Measurements from ENCODE around the gene IGSF3.

Gene IGSF3

DNA sequence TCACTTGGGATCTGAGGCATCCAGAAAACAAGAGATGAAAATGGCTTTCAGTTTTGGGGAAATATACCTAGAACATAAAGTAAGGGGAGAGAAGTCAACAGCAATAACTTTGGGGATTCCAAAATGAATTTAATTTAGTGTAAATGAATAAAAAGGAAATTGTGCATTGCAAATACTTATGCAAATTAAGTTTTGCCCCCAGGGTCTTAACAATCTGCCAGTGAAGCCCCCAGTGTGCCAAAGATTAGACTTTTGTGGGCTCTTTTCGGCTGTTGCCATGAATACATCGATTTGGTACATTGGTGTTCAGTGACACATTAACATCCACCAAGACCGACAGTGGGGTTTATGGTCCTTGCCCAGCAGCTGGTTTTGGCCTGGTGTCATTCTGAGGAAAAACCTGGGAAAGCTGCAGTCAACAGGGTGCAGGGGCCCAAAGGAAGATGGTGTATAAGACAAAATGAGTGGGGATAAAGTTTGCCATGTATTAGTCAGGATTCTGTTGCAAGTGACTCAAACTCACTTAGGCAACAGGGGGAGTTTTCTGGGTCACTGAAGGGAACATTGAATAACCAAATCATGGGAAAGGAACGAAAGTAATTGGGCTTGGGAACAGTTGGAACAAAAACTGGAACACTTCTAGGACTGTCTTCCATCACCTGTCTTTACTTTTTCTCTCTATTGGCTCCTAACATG, 30.2 kb upstream of the IGSF3 start:
- Mint-ChIP-seq H3K9me3 (peaks cover 1% of the 10 kb centered on the region), H3K4me3 (no peak overlapping the region), H3K36me3 (no peaks in the 10 kb centered on the region), H3K4me1 (no peaks in the 10 kb centered on the region), H3K27ac (no peak overlapping the region), H3K27me3 (peaks cover 1% of the 10 kb centered on the region)
- DNase-seq (ENCODE audit: low spot score in 2 of 2), result no peak
- ATAC-seq (ENCODE audit: low read depth), result no peak

DNA sequence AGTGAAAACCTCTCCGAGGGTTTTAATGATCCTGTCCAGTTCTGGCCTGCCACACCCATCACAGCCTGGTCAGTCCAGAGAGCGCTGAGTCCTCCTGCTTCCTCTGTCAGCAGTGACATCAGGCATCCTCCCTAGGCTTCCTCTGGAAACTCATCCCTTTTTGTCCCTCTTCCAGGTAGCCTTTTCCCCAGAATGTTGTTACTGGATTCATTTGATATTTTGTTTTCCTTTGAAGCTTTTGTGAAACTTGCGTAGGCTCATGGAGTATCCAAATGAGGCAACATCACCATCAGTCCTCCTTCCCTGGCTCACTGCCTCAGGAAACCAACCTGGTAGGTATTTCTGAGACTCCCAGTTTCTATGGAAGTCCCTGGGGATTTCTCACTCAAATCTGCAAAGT, 27.0 kb upstream of the IGSF3 start:
- Mint-ChIP-seq H3K36me3 (no peaks in the 10 kb centered on the region), H3K27ac (no peak overlapping the region), H3K9me3 (peaks cover 1% of the 10 kb centered on the region), H3K27me3 (peaks cover 7% of the 10 kb centered on the region), H3K4me1 (no peaks in the 10 kb centered on the region), H3K4me3 (no peak overlapping the region)
- DNase-seq (ENCODE audit: low spot score in 2 of 2), result no peak
- no peak for ATAC-seq (ENCODE audit: low read depth)

DNA sequence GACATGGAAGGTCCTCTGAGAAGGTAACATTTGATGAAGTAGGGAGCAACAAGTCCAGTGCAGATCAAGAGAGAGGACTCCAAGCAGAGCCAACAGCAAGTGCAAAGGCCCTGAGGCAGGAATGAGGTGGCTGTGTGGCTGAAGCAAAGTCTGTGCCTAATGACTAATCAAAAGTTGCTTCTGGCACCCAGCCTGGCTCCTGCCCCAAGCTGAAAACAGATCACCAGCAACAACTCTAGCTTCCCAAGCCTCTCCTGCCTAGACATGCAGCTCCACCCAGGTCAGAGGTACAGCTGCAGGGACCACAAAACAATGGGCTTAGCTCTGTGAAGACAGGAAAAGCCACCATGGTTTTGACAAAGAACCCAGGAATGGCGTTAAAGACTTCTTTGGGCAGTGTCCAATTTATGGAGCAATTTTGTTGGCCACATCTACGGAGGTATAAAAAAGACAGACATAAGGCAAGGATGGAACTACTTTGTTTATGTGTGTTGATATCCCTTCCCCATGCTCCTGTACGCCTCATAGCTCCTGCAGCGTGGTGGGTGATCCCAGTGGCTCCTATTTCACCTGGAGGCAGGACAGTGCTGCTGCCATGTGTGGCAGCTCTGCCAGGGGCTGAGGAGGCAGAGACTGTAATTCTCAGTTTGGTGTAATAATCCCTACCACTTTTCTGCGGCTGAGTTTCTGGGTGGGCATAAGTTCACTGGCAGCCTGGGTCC, 26.4 kb upstream of the IGSF3 start:
- ATAC-seq (ENCODE audit: low read depth) (no peak), DNase-seq (ENCODE audit: low spot score in 2 of 2) (no peak)
- no peak overlapping the region for H3K4me3 Mint-ChIP-seq
- H3K36me3 Mint-ChIP-seq, result no peaks in the 10 kb centered on the region
- H3K9me3 Mint-ChIP-seq, result peaks cover 1% of the 10 kb centered on the region
- no peak overlapping the region for H3K27ac Mint-ChIP-seq
- H3K4me1 Mint-ChIP-seq, result no peaks in the 10 kb centered on the region
- peaks cover 7% of the 10 kb centered on the region for H3K27me3 Mint-ChIP-seq

DNA sequence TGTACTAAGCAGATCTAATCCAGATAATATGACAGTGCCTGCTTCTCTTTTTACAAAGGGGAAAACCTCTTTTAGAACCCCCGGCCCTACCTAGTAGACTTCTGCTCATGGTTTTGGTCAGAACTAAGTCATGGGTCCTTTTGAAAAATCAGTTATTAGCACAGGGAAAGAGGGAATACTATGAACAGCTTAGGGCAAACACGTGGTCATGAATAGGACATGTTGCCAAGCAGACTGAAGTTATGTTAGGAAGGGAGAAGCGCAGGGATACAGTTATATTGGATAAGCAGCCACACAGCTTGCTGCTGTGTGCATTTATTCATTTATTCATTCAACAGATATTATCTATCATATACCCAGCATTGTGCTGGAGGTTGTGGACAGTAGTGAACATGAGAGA, 25.3 kb upstream of the IGSF3 start:
- H3K4me1 Mint-ChIP-seq, result no peaks in the 10 kb centered on the region
- no peak overlapping the region for H3K27ac Mint-ChIP-seq
- H3K36me3 Mint-ChIP-seq, result no peaks in the 10 kb centered on the region
- peaks cover 1% of the 10 kb centered on the region for H3K9me3 Mint-ChIP-seq
- peaks cover 7% of the 10 kb centered on the region for H3K27me3 Mint-ChIP-seq
- DNase-seq (ENCODE audit: low spot score in 2 of 2), result no peak
- ATAC-seq (ENCODE audit: low read depth), result no peak
- H3K4me3 Mint-ChIP-seq, result no peak overlapping the region

DNA sequence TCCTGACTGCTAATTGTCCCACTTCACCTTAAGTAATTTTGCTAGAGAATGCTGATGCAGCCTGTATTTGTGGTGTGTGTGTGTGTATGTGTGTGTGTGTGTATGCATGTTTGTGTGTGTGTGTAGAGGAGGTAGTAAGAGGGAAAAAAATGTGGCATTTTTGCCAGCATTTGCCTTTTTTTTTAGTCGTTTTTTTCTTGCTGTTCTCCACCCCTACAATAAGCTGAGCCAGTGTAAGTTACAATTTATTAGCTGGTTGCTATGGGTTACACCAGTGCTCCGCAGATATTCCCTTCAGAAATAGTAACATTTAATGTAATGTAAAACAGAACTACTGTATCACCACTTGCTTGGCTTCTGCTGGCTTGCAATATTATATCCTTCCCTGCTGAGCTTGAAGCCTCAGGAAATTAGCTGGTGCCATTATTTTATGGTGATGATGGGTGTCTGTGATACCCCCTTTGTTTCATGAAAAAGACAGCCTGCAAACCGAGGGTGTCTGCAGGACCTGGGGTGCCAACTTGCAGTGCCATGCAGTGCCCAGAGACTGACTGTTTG, 23.4 kb upstream of the IGSF3 start:
- Mint-ChIP-seq H3K9me3 (peaks cover 1% of the 10 kb centered on the region), H3K4me3 (no peak overlapping the region), H3K36me3 (no peaks in the 10 kb centered on the region), H3K4me1 (no peaks in the 10 kb centered on the region), H3K27me3 (peaks cover 7% of the 10 kb centered on the region), H3K27ac (no peak overlapping the region)
- DNase-seq (ENCODE audit: low spot score in 2 of 2) (no peak), ATAC-seq (ENCODE audit: low read depth) (no peak)

DNA sequence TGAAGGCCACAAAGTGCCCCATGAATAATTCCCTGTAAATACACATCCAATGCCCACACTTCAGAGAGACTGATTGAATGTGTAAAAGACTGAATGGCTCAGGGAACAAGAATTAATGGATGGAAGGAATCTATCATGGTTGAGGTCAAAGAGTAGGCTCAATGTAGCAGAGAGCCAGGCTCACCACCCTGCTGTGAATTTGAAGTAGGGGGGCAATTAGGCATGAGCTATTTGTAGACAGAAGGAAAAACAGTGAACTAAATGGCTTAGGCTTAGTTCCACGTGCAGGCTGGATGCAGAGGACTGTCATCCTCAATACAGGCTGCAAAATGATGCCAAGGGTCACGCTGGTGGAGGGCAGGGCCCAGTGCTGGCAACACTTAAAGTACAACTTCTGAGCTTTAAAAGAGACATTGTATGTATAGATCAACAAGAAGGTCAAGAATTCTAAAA, 22.9 kb upstream of the IGSF3 start:
- ATAC-seq (ENCODE audit: low read depth) (no peak), DNase-seq (ENCODE audit: low spot score in 2 of 2) (no peak)
- no peaks in the 10 kb centered on the region for H3K36me3 Mint-ChIP-seq
- H3K9me3 Mint-ChIP-seq, result peaks cover 1% of the 10 kb centered on the region
- no peak overlapping the region for H3K27ac Mint-ChIP-seq
- H3K27me3 Mint-ChIP-seq, result peaks cover 7% of the 10 kb centered on the region
- no peak overlapping the region for H3K4me3 Mint-ChIP-seq
- H3K4me1 Mint-ChIP-seq, result no peaks in the 10 kb centered on the region

DNA sequence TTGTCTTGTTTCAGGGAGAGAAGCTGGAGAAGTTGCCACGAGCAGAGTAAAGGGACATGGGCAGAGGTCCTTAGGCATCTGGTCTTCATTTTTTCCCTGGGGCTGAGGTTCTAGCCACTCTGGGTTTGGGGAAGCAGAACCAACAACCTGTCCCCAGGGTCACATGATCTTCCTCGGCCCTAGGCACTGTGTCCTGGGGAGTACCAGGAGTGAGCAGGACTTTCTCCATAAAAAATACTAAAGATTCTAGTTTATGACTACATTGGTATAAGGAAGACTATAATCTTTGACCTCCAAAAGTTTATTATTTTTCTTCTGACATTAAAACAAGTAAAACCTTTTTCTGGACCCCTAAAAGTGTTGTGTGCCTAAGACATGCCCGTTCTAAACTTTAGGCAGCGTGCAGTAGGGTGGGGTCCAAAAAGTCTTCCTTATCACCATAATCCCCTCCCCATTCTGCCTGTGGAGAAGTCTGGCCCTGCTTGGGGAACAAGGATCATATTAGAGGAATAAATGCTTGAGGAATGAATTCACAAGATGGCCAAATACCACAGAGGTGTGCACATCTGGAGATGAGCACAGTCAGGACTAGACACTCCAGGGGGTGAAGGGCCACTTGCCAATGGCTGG, 19.3 kb upstream of the IGSF3 start:
- H3K36me3 Mint-ChIP-seq, result no peaks in the 10 kb centered on the region
- ATAC-seq (ENCODE audit: low read depth) (no peak), DNase-seq (ENCODE audit: low spot score in 2 of 2) (no peak)
- no peak overlapping the region for H3K4me3 Mint-ChIP-seq
- H3K9me3 Mint-ChIP-seq, result no peaks in the 10 kb centered on the region
- H3K27ac Mint-ChIP-seq, result no peak overlapping the region
- H3K27me3 Mint-ChIP-seq, result peaks cover 3% of the 10 kb centered on the region
- no peaks in the 10 kb centered on the region for H3K4me1 Mint-ChIP-seq

DNA sequence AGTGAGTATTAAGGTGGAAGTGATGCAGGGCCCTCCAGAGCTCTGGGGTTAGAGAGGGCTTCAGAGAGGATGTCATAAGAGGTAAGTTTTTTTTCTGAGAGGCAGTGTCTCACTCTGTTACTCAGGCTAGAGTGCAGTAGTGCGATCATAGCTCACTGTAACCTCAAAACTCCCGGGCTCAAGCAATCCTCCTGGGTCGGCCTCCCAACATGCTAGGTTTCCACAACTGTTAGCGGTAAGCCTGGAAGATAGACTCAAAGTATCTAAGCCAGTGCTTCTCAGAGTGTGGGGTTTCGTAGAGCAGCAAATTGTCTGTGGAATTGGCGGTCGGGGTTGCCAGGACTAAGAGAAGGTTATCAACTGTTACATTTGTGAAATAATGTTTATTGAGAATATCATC, 18.6 kb upstream of the IGSF3 start:
- no peaks in the 10 kb centered on the region for H3K9me3 Mint-ChIP-seq
- peaks cover 1% of the 10 kb centered on the region for H3K27me3 Mint-ChIP-seq
- ATAC-seq (ENCODE audit: low read depth) (no peak), DNase-seq (ENCODE audit: low spot score in 2 of 2) (no peak)
- H3K36me3 Mint-ChIP-seq, result no peaks in the 10 kb centered on the region
- H3K4me1 Mint-ChIP-seq, result no peaks in the 10 kb centered on the region
- H3K4me3 Mint-ChIP-seq, result no peak overlapping the region
- H3K27ac Mint-ChIP-seq, result no peak overlapping the region

DNA sequence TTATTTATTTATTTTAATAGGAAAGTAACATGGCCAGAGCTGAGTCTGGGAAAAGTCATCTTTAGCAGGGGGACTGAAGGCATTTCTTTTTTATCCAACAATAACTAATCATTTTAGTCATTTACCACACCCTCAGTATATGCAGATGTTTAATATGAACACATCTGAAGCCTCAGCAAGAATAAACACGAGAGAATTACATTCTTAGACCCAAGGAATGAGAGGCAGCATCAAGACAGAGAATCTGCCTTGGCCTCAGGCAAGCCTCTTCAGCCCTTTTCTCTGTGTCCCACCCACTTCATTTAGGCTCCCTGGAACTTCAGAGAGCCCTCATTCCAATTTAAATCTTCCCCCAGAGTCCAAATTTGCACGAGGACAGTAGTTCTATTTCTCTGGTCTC, 17.0 kb upstream of the IGSF3 start:
- DNase-seq (ENCODE audit: low spot score in 2 of 2), result no peak
- Mint-ChIP-seq H3K9me3 (no peaks in the 10 kb centered on the region), H3K27me3 (no peaks in the 10 kb centered on the region), H3K36me3 (no peaks in the 10 kb centered on the region), H3K4me1 (no peaks in the 10 kb centered on the region), H3K4me3 (no peak overlapping the region), H3K27ac (no peak overlapping the region)
- no peak for ATAC-seq (ENCODE audit: low read depth)

DNA sequence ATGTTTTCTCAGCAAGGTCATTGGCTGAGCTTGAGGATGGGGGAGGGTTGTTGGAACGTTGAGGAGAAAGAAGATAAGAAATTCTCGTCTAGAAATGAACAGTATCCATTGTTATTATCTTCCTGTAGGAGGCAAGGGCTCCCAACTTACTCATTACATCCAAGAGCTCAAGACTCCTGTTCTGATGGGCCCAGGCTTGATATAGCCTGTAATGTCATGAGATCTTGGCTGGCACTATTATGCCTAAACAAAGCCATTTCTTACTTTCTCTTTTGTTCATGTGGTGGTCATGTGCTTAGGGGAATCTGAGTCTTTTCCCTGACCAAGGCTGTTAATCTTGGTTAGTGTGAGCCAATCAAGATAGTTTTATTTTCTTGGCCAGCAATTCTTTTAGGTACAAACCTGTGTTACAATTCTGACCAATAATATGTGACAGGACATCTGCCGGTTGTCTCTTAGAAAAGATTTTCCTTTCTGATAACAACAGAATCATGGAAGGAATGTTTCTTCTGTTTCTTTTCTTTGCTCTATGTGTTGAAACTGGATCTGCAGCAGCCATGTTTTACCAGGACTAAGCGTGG, 15.2 kb upstream of the IGSF3 start:
- Mint-ChIP-seq H3K27me3 (peaks cover 2% of the 10 kb centered on the region), H3K27ac (no peak overlapping the region), H3K4me1 (no peaks in the 10 kb centered on the region), H3K4me3 (no peak overlapping the region), H3K9me3 (no peaks in the 10 kb centered on the region), H3K36me3 (no peaks in the 10 kb centered on the region)
- DNase-seq (ENCODE audit: low spot score in 2 of 2), result no peak
- ATAC-seq (ENCODE audit: low read depth), result no peak

DNA sequence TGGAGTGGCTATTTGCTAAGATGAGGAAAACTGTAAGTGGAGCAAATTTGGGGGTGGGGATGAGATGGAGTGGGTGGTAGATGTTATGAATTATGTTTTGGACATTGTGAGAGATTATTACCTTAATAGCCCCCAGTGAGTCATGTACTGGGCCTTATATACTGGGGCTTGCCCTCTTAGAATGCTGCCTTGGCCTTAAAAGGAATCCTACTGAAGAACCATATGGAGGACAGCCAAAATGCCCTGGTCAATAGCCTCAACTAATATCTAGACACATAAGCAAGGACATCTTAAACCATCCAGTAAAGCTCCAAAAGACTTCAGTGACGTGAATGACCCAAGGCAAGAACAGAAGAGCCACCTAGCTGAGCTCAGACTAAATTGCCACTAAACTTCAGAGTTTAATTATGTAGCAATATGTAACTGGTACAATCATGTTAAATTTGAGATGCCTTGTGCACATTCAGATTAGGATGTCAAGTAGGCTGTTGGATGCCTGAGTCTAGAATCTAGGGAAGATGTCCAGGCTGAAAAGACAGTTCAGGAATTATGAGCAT, 13.9 kb upstream of the IGSF3 start:
- ATAC-seq (ENCODE audit: low read depth), result no peak
- no peaks in the 10 kb centered on the region for H3K36me3 Mint-ChIP-seq
- no peaks in the 10 kb centered on the region for H3K4me1 Mint-ChIP-seq
- peaks cover 4% of the 10 kb centered on the region for H3K27me3 Mint-ChIP-seq
- no peaks in the 10 kb centered on the region for H3K9me3 Mint-ChIP-seq
- H3K4me3 Mint-ChIP-seq, result no peak overlapping the region
- no peak overlapping the region for H3K27ac Mint-ChIP-seq
- no peak for DNase-seq (ENCODE audit: low spot score in 2 of 2)

DNA sequence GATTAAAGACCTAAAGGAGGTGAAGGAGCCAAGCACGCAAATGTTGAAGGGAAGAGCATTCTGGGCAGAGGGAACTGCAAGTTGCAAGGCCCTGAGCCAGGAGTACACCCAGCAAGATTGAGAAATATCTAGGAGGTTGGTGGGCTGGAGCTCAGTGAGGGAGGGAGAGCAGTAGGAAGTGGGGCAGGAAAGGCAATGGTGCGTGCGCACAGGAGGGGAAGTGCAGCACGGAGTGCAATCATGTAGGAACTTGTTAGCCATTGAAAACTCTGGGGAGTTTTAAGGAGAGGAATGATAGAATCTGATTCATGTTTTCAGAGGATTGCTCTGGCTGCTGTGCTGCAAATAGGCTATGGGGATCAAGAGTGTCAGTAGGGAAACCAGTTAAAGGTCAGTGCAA, 13.2 kb upstream of the IGSF3 start:
- ATAC-seq (ENCODE audit: low read depth) (no peak), DNase-seq (ENCODE audit: low spot score in 2 of 2) (no peak)
- no peaks in the 10 kb centered on the region for H3K9me3 Mint-ChIP-seq
- no peaks in the 10 kb centered on the region for H3K36me3 Mint-ChIP-seq
- H3K27me3 Mint-ChIP-seq, result peaks cover 4% of the 10 kb centered on the region
- H3K4me1 Mint-ChIP-seq, result no peaks in the 10 kb centered on the region
- H3K27ac Mint-ChIP-seq, result no peak overlapping the region
- no peak overlapping the region for H3K4me3 Mint-ChIP-seq

DNA sequence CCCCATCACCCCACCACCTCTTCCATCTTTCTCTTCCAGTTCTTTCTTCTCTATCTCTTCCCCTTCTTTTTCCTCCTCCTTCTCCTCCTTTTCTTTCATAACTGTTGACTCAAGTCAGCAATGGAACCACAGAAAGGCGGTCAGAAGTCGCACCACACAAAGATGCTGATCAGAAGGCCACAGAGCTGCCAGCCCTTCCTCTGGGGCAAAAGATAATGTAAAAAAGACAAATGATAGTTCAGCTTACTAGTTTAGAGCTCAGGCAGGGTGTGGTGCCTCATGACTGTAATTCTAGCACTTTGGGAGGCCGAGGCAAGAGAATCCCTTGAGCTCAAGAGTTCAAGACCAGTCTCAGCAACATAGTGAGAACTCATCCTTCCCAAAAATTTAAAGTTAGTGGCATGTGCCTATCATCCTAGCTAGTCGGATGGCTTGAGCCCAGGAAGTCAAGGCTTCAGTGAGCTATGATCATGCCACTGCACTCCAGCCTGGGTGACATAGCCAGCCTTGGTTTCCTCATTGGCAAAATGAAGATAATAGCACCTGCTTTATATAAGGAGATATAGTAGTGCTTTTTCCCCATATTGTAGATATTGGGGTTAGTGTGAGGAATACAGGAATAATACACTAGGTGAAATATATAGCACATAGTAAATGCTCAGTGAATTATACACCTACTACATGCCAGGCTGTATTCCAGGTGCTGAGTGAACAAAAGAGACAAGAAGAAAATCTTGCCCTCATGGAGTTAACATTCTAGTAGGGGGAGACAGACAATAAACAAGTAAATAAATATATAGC, 12.5 kb upstream of the IGSF3 start:
- Mint-ChIP-seq H3K27me3 (peaks cover 6% of the 10 kb centered on the region), H3K4me1 (no peaks in the 10 kb centered on the region), H3K9me3 (no peaks in the 10 kb centered on the region), H3K4me3 (no peak overlapping the region), H3K36me3 (no peaks in the 10 kb centered on the region), H3K27ac (no peak overlapping the region)
- no peak for ATAC-seq (ENCODE audit: low read depth)
- no peak for DNase-seq (ENCODE audit: low spot score in 2 of 2)

All from memory B cell (primary cell).